Large intestine (tissue), 3 donors: ENCODE results near the gene NR5A2. TPM values are rescaled to one million over a fixed set of nuclear protein-coding genes. Genes with fewer than 3 reads are reported as not detected.

Experiments used
- DNase-seq, 2 donors: peaks; one replicate each; pipeline versions ENCODE4 v3.0.0 to v3.0.0-alpha.2; 2013
- H3K27ac ChIP-seq: one replicate; pipeline ENCODE4 v1.5.1; 2013; ENCODE audit warnings: low read length
- H3K27me3 ChIP-seq: 2 replicates; pipeline ENCODE4 v1.6.1; 2013; ENCODE audit warnings: low read length; ENCODE audit not compliant: control insufficient read depth, insufficient read depth
- H3K36me3 ChIP-seq: 2 replicates; pipeline ENCODE4 v1.6.1; 2013; ENCODE audit warnings: low read length; ENCODE audit not compliant: control insufficient read depth, insufficient read depth
- H3K4me1 ChIP-seq: one replicate; pipeline ENCODE4 v1.6.1; 2013; ENCODE audit warnings: low read length; ENCODE audit not compliant: control insufficient read depth, insufficient read depth
- H3K4me3 ChIP-seq: one replicate; pipeline ENCODE4 v1.5.1; 2013; ENCODE audit warnings: low read length
- H3K9me3 ChIP-seq: one replicate; pipeline ENCODE4 v1.6.1; 2013; ENCODE audit warnings: mild to moderate bottlenecking, low read depth, low read length, moderate library complexity; ENCODE audit not compliant: control insufficient read depth
- WGBS: methylation state at CpG from one replicate; pipeline ENCODE4 v1.1.5; 2013; ENCODE audit warnings: low lambda C conversion rate; ENCODE audit not compliant: insufficient coverage; 5-methylcytosine and 5-hydroxymethylcytosine counted together
- polyA plus RNA-seq: library from polyadenylated mRNA; unstranded; fragments of 120-200 nt; gene quantifications from one replicate; pipeline ENCODE4 v1.2.1, GENCODE V29; 2013

The NR5A2 gene
- polyA plus RNA-seq, 1 donor = 36.5 TPM

DNA sequence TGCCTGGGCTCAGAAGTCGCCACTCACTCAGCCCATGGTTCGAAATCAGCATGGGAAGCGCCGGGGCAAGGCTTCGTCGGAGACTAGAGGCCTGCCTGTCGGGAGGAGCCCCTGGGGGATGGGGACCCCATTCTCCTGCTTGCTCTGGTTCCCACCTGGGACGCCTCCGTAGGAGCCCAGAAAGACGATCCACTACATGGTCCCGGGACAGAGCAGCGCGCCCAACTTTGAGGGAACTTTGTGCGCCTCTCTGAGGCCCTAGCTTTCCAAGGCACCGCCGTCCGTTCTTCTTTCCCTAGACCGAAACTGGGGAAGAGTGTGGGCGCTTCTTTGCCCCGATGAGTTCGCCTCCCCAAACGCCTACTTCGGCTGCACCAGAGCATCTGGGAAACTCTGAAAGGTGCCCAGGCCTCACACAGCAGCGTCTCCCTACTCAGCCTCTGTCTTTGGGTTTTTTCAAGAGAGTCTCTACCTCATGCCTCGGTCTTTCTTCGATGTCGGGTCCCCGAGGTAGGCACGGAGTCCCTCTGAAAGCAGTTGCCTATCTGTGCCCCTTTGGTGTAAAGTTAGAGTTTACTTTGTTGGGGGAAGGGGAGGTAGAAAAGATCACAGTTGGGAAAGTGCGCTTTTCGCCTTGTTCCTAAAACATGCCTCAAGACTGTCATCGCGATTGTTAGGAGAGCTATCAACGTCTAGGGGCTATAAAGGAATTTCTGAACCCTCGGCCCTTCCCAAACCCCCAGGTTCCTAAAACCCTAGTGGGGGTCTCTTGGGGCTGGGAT is 14.0 kb downstream of the NR5A2 start:
- Histone ChIP-seq H3K9me3 (no peaks in the 10 kb centered on the region), H3K4me3 (peak overlapping the region; percentile 60), H3K27ac (peak overlapping the region; percentile 91), H3K4me1 (peaks cover 4% of the 10 kb centered on the region), H3K36me3 (no peaks in the 10 kb centered on the region), H3K27me3 (peaks cover 62% of the 10 kb centered on the region)
- DNase-seq = peak in 1 of 2 donors; percentile 67
- WGBS = no CpG with 5 or more reads among the region's 35 CpGs

- Histone ChIP-seq H3K4me1 (peaks cover 7% of the 10 kb centered on the region), H3K4me3 (peak overlapping the region; percentile 60), H3K9me3 (no peaks in the 10 kb centered on the region), H3K36me3 (no peaks in the 10 kb centered on the region), H3K27me3 (peaks cover 56% of the 10 kb centered on the region), H3K27ac (peak overlapping the region; percentile 91)
- WGBS = 5% methylated on average over 4 of the region's 22 CpGs
- no peak for DNase-seq
These were observed 14.6 kb downstream of the NR5A2 start for GRCh38 chr1:200042119-200042551.

DNA sequence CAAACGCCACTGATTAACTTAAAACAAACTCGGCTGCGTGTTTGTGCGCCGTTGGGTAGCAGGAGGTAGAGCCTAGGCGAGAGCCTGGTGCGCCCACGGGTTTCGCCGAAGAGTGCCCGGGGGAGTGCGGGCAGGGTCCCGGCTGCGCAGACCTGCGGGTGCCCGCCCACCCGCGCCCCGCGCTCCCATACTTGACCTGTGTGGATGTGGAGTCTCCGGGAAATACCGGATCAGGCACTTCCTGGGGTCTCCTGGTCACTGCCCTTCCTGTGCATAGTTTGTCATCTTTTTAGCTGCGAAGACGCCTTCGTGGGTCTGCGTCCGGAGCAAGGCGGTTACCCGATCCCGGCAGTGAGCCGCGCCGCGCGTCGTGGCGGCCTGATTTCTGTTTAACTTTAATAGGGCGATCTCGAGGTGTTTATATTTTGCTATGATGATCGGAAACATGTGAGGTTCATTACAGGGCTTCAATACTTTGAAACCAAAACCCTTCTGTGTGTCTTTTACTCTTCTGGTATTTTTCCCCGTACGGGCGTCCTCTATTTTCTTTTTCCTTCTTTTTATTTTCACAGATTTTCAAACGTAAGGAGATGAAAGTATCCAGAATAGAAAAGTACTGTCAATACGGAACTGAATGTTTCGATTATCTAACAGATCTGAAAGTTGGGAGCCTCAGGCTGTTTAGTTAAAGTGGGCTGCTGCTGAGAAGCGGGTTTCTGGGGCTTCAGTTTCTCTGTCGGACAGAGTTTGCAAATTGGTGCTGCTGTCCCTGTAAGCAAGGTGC is 15.2 kb downstream of the NR5A2 start:
- WGBS = 2% methylated on average over 4 of the region's 48 CpGs
- peak overlapping the region; percentile 91 for H3K27ac ChIP-seq

GRCh38 chr1:200043336-200043668 is 15.8 kb downstream of the NR5A2 start:
- Histone ChIP-seq H3K4me1 (peaks cover 13% of the 10 kb centered on the region), H3K4me3 (peak overlapping the region; percentile 60), H3K36me3 (peaks cover 4% of the 10 kb centered on the region), H3K27me3 (peaks cover 47% of the 10 kb centered on the region), H3K27ac (peak overlapping the region; percentile 91), H3K9me3 (no peaks in the 10 kb centered on the region)
- WGBS = 17% methylated on average over 2 of the region's 3 CpGs
- no peak for DNase-seq

More for the DNA sequence above, 15.2 kb downstream of the NR5A2 start:
- Histone ChIP-seq H3K27me3 (peaks cover 52% of the 10 kb centered on the region), H3K4me1 (peaks cover 10% of the 10 kb centered on the region), H3K4me3 (peak overlapping the region; percentile 60), H3K36me3 (no peaks in the 10 kb centered on the region), H3K9me3 (no peaks in the 10 kb centered on the region)
- DNase-seq = peak; percentile 65 to 84

GRCh38 chr1:200046115-200046514 is 18.6 kb downstream of the NR5A2 start:
- Histone ChIP-seq H3K27ac (peak overlapping the region; percentile 59), H3K4me3 (peak overlapping the region; percentile 25), H3K9me3 (no peaks in the 10 kb centered on the region), H3K4me1 (peaks cover 13% of the 10 kb centered on the region), H3K27me3 (peaks cover 21% of the 10 kb centered on the region), H3K36me3 (peaks cover 8% of the 10 kb centered on the region)
- 17% methylated on average over 1 of the region's 2 CpGs for WGBS
- DNase-seq = peak in 1 of 2 donors; percentile 78

DNA sequence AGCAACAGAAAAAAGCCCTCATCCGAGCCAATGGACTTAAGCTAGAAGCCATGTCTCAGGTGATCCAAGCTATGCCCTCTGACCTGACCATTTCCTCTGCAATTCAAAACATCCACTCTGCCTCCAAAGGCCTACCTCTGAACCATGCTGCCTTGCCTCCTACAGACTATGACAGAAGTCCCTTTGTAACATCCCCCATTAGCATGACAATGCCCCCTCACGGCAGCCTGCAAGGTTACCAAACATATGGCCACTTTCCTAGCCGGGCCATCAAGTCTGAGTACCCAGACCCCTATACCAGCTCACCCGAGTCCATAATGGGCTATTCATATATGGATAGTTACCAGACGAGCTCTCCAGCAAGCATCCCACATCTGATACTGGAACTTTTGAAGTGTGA is 20.7 kb downstream of the NR5A2 start:
- Histone ChIP-seq H3K4me3 (no peak overlapping the region), H3K27me3 (peaks cover 2% of the 10 kb centered on the region), H3K36me3 (peaks cover 8% of the 10 kb centered on the region), H3K27ac (peak overlapping the region; percentile 75), H3K9me3 (no peaks in the 10 kb centered on the region), H3K4me1 (peaks cover 15% of the 10 kb centered on the region)
- no CpG with 5 or more reads among the region's 5 CpGs for WGBS
- no peak for DNase-seq

DNA sequence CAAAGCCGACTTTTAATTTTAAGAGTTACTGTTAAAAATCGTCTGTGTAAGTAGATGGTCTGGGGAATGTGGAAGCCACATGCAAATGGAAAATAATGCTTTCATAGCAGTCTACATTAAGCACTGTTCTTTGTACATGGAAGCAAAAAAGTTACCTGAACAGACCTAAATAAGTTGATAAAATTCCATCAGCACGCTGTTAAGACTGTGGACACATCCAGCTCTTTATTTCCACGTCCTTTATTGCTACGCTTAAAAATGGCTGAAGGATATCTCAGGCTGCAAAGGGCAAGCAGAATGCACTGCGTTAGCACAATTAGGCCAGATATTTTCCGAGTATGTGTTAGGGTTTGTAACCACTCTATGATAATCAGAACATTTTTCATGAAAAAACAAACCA is 22.3 kb downstream of the NR5A2 start:
- H3K9me3 ChIP-seq = no peaks in the 10 kb centered on the region
- peaks cover 2% of the 10 kb centered on the region for H3K27me3 ChIP-seq
- H3K4me1 ChIP-seq = peaks cover 15% of the 10 kb centered on the region
- peak overlapping the region; percentile 4 for H3K4me3 ChIP-seq
- peak overlapping the region; percentile 75 for H3K27ac ChIP-seq
- 39% methylated on average over 3 of the region's 7 CpGs for WGBS
- DNase-seq = peak in 1 of 2 donors; percentile 67
- H3K36me3 ChIP-seq = peaks cover 8% of the 10 kb centered on the region

DNA sequence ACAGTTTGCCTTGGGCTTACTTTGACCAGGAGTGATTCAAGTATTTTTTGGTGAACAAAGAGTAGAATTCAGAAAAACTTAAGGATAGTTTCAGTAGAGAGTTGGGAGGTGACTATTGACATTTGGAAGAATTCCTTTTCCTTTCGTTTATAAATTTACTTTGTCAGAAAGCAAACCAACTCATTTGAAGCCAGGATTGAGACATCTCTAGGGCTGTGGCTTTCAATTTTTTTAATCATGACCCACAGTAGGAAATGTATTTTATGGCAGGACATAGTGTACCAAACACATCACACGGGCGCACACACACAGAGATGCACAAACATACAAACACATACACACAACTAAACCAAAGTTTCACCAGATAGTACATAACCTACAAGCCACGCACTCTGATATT is 24.1 kb downstream of the NR5A2 start:
- Histone ChIP-seq H3K27ac (no peak overlapping the region), H3K4me3 (no peak overlapping the region), H3K9me3 (no peaks in the 10 kb centered on the region), H3K4me1 (peaks cover 15% of the 10 kb centered on the region), H3K36me3 (peaks cover 13% of the 10 kb centered on the region), H3K27me3 (no peaks in the 10 kb centered on the region)
- WGBS = no CpG with 5 or more reads among the region's 4 CpGs
- no peak for DNase-seq

GRCh38 chr1:200053091-200053490 is 25.6 kb downstream of the NR5A2 start:
- H3K27ac ChIP-seq = peak overlapping the region; percentile 82
- H3K36me3 ChIP-seq = peaks cover 13% of the 10 kb centered on the region
- no peak overlapping the region for H3K4me3 ChIP-seq
- no peaks in the 10 kb centered on the region for H3K27me3 ChIP-seq
- 80% methylated on average over 1 of the region's 2 CpGs for WGBS
- DNase-seq = no peak
- no peaks in the 10 kb centered on the region for H3K9me3 ChIP-seq
- H3K4me1 ChIP-seq = peaks cover 5% of the 10 kb centered on the region

- Histone ChIP-seq H3K9me3 (no peaks in the 10 kb centered on the region), H3K27ac (peak overlapping the region; percentile 82)
- DNase-seq = peak; percentile 81 to 87
These were observed 26.1 kb downstream of the NR5A2 start for GRCh38 chr1:200053646-200054045.

More at GRCh38 chr1:200053646-200054045, 26.1 kb downstream of the NR5A2 start:
- H3K36me3 ChIP-seq = peaks cover 7% of the 10 kb centered on the region
- no peaks in the 10 kb centered on the region for H3K27me3 ChIP-seq
- peaks cover 2% of the 10 kb centered on the region for H3K4me1 ChIP-seq
- no peak overlapping the region for H3K4me3 ChIP-seq
- no CpG with 5 or more reads among the region's 8 CpGs for WGBS
